ENCODE data around the gene RPP25.

- TF ChIP-seq EZH2 (IDR thresholded peaks at IDR 0.05; ENCODE audit: low read length, missing control alignments) (no peak), CTCF (conservative IDR thresholded peaks at IDR 0.05 in 1 of 2, IDR thresholded peaks at IDR 0.05 in 1 of 2; ENCODE audit: low read depth in 1 of 2, low read length in 2 of 2) (no peak)
These were observed 37.7 kb upstream of the RPP25 start for GRCh38 chr15:74994236-74994635.
